ENCODE results near the gene RPL35. TPM values are rescaled to one million over a fixed set of nuclear protein-coding genes. Genes with fewer than 3 reads are reported as not detected.

Gene RPL35
- total RNA-seq, 1 donor from 2014 or later = 1,231 TPM

DNA sequence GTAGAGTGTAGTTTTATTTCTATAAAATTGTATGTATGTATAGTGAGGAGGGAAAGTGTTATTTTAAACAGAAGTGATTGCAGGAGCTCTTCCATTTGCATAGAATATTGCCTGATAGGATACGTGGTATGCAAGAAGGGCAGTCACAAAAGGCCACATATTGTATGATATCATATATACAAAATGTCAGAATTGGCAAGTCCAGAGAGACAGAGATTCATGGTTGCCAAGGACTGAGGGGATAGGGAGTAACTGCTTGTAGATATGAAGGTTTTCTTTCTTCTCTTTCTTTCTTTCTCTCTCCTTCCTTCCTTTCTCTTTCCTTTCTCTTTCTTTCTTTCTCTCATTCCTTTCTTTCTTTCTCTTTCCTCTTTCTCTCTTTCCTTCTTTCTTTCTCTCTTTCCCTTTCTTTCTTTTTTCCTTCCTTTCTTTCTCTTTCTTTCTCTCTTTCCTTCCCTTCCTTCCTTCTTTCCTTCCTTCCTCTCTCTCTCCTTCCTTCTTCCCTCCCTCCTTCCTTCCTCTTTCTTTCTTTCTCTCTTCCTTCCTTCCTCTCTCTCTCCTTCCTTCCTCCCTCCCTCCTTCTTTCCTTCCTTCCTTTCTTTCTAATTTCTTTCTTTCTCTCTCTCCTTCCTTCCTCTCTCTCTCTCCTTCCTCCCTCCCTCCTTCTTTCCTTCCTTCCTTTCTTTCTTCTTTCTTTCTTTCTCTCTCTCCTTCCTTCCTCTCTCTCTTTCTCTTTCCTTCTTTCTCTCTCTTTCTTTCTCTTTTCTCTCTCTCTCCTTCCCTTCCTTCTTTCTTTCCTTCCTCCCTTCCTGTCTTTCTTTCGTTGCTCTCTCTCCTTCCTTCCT lies 33.0 kb downstream of the RPL35 start:
- intact Hi-C loops (cut with micrococcal nuclease) = no loop called here

- intact Hi-C loops (cut with micrococcal nuclease) = no loop called here
Observed at GRCh38 chr9:124820698-124821623, 40.8 kb downstream of the RPL35 start.

DNA sequence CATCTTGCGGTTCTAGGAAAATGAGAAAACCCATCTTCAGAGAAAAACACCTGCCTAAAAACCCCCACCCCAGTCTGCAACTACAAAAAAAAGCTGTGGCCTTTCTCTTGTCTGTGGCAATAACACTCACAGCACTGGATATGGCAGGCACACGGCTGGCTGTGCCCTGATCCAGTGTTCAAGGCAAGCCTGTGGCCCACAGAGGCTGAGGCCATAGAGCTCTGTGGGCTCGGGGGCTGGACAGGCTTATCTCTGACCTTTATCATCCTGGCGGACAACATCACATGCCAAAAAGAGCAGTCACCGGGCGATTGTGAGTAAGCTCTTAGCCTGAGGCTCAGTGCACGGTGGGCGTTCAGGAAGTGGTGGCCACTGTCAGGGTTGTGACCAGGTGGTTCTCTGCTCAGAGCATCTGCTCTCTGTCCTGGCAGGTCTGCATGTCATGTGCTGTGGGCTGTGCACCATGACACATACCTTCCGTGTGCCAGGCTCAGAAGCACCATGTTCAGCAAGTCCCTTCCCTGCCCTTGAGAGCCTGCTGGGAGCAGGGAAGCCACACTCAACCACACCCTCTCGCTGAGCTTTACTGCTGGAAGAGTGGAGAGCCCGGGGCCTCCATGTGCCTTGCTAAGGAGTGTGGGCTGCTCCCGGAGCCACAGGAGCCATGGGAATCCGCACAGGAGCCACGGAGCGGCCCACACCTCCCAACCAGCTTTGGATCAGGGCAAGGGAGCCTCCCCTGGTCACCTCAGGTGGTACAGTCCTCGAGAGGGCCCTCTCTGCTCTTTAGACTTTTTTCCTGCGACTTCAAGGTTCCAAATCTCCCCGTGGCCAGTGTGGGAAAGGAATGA lies 43.1 kb downstream of the RPL35 start:
- intact Hi-C loops (cut with micrococcal nuclease) = no loop called here

DNA sequence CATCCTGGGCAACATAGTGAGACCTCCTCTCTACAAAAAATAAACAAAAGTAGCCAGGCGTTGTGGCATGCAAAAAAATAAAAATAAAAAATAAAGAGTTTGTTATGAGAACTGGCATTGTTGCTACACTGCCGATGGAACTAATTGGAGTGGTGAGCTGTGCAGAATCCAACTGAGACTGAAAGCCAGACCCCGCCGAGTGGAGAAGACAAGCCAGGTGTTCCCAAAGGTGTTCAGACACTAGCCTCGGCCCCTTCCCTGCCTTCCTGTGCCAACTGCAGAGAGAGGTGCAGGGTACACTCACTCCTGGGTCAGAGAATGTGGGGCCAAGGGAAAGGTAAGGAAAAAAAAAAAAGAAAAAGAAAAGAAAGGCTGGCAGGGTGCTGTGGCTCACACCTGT lies 46.2 kb downstream of the RPL35 start:
- intact Hi-C loops (cut with micrococcal nuclease) = no loop called here

DNA sequence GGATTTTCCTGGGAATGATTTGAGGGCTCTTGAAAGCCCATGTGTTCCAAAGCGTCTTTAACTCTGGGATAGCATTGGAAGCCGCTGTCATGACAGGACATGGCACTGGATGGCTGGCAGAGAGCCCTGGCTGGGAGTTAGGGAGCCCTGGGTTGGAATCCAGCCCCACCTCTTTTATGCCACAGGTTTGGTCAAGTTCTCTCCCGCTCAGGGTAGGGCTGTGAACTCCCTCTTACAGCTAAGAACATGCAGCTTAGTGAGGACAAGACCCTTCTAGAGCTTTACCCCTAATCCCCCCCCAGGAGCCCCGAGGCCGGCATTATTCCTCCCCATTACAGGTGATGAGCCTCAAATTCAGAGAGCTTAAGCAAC lies 47.6 kb downstream of the RPL35 start:
- intact Hi-C loops (cut with micrococcal nuclease) = no loop called here

GRCh38 chr9:124813501-124814163 lies 48.1 kb downstream of the RPL35 start:
- intact Hi-C loops (cut with micrococcal nuclease) = no loop called here

DNA sequence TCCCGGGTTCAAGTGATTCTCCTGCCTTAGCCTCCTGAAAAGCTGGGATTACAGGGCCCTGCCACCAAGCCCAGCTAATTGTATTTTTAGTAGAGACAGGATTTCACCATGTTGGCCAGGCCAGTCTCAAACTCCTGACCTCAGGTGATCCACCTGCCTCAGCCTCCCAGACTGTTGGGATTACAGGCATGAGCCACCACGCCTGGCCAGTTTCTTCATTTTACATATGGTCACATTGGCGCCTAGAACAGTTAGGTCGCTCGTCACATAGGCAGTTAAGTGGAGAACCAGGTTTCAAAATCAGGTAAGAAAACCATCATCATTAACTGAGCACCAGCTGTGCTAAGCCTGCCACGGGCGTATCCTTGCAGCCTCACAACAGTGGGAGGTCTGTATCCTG lies 48.7 kb downstream of the RPL35 start:
- intact Hi-C loops (cut with micrococcal nuclease) = no loop called here

GRCh38 chr9:124812441-124812876 lies 49.3 kb downstream of the RPL35 start:
- intact Hi-C loops (cut with micrococcal nuclease) = no loop called here

- intact Hi-C loops (cut with micrococcal nuclease) = no loop called here
Observed at GRCh38 chr9:124810663-124811355, 50.9 kb downstream of the RPL35 start.

- intact Hi-C loops (cut with micrococcal nuclease) = no loop called here
Observed at GRCh38 chr9:124809741-124810500, 51.8 kb downstream of the RPL35 start.

DNA sequence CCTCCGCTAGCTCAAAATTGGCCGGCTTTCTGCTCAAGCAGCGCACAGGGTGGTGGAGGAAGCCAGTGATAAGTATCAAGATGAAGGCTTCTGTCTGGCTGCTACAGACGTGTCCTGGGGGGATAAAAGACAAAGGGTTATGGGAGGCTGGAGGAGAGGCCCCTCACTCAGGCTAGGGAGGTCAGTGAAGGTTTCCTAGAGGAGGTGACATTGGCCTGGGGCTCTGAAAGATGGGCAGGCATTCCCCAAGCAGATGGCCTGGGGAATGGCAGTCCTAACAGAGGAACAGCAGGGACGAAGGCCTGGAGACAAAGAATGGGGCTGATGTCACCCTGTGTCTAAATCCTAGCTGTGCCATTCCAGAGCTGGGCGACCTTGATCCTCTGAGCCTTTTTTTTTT lies 52.5 kb downstream of the RPL35 start:
- intact Hi-C loops (cut with micrococcal nuclease) = no loop called here

GRCh38 chr9:124808246-124808956 lies 53.4 kb downstream of the RPL35 start:
- intact Hi-C loops (cut with micrococcal nuclease) = no loop called here

Other genes with a start within 250 kb of the RPL35 start
- 0.59 and 0.81 TPM in 2 replicates for gene NR6A1, start 90.6 kb downstream of the RPL35 start, total RNA-seq
- 0.07 TPM in 1 of 2 replicates, not detected in the other for gene OLFML2A, start 84.8 kb downstream of the RPL35 start, total RNA-seq
- gene WDR38, start 8.5 kb downstream of the RPL35 start, total RNA-seq = not detected in 2 replicates
- gene ARPC5L, start 173 bp upstream of the RPL35 start, total RNA-seq = 76.6 and 81.1 TPM in 2 replicates
- gene GOLGA1, start 79.1 kb upstream of the RPL35 start, total RNA-seq = 17.8 and 18.4 TPM in 2 replicates